Breast epithelium (tissue), 3 donors: ENCODE measurements around the gene PLPP7.

ENCODE experiments used
- POLR2A ChIP-seq: fragments of 450-650 bp; IDR thresholded peaks from one replicate; pipeline ENCODE4 v1.6.1; 2016; ENCODE audit warnings: antibody characterized with exemption, mild to moderate bottlenecking, moderate library complexity
- TF ChIP-seq, protein P1 (sequence below), 3 donors: fragments of 450-650 bp; IDR thresholded peaks; one replicate each; pipeline ENCODE4 v1.5.1; 2016 to 2017; ENCODE audit warnings: antibody characterized with exemption in 3 of 3, mild to moderate bottlenecking in 3 of 3, moderate library complexity in 3 of 3

GRCh38 chr9:131333771-131334628 is 44.5 kb downstream of the PLPP7 start:
- TF ChIP-seq, protein P1, sequence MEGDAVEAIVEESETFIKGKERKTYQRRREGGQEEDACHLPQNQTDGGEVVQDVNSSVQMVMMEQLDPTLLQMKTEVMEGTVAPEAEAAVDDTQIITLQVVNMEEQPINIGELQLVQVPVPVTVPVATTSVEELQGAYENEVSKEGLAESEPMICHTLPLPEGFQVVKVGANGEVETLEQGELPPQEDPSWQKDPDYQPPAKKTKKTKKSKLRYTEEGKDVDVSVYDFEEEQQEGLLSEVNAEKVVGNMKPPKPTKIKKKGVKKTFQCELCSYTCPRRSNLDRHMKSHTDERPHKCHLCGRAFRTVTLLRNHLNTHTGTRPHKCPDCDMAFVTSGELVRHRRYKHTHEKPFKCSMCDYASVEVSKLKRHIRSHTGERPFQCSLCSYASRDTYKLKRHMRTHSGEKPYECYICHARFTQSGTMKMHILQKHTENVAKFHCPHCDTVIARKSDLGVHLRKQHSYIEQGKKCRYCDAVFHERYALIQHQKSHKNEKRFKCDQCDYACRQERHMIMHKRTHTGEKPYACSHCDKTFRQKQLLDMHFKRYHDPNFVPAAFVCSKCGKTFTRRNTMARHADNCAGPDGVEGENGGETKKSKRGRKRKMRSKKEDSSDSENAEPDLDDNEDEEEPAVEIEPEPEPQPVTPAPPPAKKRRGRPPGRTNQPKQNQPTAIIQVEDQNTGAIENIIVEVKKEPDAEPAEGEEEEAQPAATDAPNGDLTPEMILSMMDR (IDR thresholded peaks at IDR 0.05), result no peak
- no peak for TF ChIP-seq POLR2A
